ENCODE measurements around the gene APLP2.

APLP2 gene

DNA sequence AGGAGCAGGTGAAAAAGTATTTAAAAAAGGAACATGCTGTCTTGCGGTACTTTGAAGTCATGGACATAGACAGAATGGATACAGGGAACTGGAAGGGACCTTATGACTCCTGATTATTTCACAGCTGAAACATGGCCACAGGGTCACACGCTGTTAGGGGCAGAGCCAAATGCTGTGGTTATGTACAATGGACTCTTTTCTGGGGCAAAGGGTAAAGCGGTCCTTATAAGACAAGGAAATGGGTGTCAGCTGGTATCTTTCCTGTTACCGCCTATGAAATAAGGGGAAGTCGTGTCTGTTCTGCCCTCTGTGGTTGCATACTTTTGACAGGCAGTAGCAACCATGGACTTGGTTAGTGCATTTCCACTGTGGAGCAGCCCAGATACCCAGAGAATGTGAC lies 77.1 kb downstream of the APLP2 start:
- no peak for DNase-seq (ENCODE audit: low spot score)

DNA sequence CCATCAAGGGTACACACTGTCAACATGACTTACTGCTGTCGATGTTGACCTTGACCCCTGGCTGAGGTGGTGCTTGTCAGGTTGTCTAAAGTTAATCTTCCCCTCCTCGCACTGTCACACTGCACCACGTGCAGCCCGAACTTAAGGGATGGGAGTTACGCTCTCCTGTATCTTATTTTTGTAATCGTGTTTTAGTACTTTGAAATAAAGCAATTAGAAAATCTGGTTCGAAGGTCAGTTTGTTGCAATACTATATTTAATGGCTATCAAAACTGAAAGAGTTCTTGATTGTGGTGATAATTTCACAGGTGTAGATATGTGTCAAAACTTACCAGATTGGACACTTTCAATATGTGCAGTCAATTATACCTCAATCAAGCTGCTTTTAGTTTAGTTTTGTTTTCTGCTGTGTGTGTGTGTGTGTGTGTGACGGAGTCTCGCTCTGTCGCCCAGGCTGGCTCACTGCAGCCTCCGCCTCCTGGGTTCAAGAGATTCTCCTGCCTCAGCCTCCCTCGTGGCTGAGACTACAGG lies 79.2 kb downstream of the APLP2 start:
- no peak for DNase-seq (ENCODE audit: low spot score)

DNA sequence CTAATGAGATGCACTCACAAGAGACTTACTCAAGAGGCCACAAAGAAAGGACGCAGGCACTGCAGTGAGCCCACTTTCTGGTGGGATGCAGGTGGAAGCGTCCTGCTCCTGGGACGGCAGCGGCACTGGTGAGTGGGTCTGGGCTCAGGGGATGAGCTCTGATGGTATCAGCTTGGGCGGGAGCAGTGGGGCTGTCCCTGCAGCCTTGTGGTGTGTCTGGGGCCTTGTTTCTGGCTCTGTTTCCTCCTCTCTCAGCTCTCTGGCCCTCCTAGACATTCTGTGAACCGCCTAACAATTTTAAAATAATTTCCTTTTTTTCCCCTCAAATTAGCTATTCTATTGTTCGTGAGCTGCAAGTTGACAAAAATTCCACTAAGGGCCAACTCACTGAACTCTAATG lies 81.1 kb downstream of the APLP2 start:
- DNase-seq (ENCODE audit: low spot score) = no peak

DNA sequence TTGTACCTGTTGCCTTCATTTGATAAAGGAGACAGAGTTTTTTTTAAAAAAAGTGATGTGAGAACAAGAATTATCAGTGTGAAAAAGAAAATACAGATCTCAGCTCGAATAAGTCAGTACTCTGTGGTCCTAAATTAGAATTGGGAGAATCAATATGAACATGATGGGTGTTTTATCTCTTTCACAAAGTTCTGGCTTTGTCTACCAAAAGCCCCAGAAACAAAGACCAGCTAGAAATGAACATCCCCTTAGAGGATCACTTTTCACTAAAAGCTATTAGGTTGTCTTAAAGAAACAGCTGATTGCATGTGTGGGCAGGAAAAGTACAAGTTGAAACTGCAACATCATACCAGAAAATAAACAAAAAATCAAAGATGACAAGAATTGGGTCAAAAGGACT lies 81.5 kb downstream of the APLP2 start:
- DNase-seq (ENCODE audit: low spot score) = no peak

DNA sequence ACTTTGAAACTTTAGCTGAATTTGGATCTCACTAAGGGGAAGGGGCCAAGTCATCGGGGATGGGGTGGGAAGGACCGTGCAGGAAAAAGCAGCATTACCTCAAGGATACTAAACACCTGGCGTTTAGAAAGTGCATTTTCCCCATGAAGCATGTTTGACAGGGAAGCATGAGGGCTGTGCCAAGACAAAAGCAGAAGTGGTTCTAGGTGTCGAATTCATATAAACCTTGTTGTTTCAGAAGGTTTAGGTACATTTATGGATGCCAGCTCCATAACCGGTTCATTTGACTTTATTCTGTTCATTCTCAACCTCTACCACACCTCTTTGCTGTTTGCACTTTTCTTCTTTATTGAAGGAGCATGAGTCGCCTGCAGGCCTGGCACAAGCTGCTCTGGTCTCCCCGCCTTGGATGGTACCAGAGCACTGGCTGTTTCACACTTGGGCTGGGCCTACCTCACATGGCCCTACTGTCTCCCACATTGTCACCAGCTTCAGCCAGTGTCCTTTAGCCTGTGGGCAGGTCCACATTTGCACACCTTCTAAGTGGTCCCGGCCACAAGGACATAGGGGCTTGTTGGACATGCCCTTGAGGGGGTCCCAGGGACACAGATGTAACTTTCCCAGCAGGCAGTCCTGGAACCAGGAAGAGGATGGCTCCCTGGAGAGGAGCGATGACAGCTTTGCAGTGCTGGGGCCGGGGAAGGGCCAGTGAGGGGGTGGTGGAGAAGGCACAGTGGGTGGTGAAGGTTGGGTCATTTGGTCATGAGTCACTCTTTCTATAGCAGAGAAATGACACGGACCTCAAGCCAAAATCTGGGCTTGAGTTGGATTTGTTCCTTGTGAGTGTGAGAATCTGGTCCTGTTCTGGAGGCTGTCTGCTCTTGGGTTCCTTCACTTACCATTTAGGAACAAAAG lies 86.7 kb downstream of the APLP2 start:
- no peak for DNase-seq (ENCODE audit: low spot score)

DNA sequence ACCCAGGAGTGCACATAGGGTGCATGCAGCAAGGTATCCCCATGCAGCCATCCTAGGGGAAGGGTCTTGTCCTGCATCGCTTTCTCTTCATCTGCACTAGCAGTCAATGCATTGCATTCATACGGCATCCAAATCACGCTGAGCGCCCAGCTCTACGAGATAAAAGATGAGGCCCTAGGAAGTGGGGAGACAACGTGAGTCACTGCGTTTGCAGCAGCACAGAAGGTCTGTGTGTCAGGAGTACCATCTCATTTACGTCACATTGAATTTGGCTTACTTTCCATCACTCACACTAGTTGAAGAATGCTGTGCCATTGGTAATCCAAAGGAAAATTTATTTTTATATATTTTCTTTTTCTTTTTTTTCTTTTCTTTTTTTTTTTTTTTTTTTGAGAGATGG lies 87.4 kb downstream of the APLP2 start:
- no peak for DNase-seq (ENCODE audit: low spot score)

DNA sequence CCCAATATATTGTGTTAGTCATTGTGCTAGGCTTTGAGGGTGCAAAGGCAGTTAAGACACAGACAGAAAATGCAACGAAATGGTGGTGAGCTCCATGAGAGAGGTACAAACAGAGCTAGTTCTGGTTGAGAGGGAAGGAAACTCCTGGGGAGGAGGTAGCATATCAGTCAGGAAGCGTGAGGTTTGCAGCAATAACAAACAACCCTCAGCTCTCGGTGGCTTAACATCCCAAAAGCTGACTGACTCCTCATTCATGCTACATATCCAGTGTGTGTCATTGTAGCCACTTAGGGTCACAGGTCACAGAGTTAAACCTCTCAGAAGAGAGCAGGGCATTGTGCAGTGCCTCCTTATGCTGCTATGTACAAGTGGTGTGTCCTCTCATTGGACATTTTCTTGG lies 88.1 kb downstream of the APLP2 start:
- no peak for DNase-seq (ENCODE audit: low spot score)

DNA sequence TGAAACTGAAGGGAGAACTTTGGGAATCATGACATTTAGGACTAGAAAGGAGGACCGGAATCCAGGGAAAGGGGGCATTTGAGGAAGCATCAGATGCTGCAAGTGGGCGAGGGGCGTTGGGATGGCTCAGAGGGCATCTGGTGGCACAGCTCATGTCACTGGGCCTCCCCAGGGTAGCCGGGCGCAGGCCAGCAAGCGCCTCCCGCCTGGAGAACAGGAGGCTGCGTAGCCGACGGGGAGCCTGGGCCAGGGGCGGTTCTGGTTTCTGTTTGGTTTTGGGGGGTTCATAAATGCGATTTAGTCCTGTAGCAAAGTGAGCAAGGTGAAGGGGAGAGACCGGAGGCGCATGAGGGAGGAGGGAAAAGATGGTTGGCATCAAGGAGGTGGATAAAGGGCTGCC lies 89.4 kb downstream of the APLP2 start:
- no peak for DNase-seq (ENCODE audit: low spot score)

DNA sequence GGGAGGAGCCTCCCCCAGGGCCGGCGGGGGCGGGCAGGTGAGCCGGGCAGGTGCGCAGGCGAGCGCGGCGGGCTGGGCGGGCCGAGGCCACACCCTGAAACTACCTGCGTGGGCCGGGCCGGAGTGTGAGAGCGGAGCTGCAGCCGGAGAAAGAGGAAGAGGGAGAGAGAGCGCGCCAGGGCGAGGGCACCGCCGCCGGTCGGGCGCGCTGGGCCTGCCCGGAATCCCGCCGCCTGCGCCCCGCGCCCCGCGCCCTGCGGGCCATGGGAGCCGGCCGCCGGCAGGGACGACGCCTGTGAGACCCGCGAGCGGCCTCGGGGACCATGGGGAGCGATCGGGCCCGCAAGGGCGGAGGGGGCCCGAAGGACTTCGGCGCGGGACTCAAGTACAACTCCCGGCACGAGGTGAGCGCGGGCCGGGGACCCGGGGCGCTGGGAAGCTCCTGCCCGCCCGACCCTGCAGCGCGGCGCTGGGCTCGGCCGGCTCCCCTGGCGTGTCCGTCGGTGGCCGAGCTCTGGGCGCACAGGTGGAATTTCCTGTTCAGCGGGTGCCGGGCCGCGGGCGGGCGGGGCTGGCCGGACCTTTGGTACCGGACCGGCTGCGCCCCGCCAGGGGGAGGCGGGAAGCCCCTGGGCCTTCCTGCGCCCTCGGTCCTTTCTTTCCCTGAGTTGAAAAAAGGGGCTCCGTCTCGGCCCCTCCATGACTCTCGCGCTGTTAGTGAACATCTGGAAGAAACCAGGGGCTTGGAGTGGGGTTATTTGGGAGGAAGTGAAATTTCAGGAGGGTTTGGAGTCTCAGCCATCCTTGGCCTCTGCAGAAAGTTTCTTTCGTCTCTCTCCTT lies 90.2 kb downstream of the APLP2 start, which contains the start of gene ST14:
TSS of gene ST14 (plus strand) at position 126 of the 841 bp plus-strand sequence. CDS start at position 324, 198 bp downstream.
- DNase-seq (ENCODE audit: low spot score) = no peak

DNA sequence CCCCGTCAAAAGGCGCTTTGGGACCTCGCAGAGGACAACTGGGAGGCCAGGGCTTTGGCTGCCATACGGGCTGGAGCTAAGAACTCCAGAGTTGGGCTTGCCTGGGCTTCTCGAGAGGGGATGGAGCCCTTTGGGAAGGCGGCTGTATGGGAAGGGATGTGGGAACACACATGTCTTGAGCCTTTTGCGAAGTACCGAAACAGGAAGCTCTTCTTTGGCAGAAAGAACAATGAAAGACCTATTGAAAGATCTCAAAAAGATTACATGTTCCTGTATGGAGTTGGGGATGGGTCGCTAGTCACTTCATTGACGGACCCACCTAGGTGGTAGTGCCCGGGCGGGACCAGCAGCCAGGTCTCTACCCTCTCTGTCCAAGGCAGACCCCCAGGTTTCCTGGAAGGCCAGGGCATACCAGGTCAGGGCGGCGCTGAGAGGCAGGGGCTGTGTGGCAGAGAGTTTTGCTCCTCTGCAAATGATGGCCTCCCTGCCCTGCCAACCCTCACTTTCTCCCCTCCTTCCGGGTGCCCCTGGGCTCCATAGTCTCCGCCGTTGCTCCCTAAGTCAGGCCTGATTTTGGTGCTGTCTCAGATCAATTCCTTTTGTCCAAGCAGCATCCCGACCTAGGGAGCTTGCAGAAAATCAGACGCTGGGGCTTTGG lies 90.9 kb downstream of the APLP2 start:
- no peak for DNase-seq (ENCODE audit: low spot score)

DNA sequence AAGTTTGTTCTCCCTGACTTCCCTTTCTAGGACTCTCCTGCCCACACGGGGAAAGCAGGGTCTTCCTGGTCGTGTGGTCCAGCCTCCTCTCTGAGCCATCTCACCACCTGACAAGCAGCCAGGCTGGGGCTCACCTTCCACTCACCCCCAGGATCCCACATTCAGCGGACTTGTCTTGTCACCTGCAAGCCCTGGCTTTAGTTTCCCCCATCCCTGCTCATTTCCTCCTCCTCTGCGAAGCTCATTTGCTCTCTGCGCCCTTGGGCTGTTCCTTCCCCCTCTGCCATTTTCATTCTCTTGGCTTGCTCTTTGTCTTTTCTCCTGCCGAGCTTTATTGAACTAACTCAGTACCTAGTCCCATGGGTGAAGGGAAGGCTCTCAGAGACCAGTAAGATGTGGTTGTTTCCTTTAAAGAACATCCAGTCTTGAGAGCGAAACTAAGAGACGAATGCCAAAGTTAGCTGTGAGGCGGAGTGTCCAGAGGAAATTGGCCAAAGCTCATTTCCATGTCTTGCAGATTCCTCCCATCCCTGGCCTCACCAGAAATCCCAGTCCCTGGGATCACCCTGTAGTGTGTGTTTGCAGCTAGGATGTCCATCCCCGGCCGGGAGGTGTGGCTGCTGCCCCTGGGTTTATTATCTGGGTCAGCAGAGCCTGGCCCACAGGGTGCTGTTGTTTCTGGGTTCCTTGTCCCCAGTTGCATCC lies 91.9 kb downstream of the APLP2 start:
- no peak for DNase-seq (ENCODE audit: low spot score)

DNA sequence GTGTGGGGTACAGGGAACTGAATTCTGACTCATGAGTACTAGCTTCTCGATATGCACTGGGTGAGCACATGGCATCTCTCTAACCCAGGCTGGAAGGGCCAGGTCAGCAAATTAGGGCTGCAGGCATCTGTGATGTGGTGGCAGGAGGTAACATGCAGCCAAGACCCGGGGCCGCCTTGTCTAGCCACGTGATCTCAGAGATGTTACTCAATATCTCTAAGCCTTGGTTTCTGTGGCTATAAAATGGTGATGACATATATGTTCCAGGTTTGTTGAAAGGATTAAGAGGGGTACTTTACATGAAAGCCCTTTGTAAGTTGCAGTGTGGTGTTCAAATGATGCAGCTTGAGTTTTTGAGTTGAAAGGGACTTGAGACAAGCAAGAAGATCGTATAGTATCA lies 93.0 kb downstream of the APLP2 start:
- no peak for DNase-seq (ENCODE audit: low spot score)

DNA sequence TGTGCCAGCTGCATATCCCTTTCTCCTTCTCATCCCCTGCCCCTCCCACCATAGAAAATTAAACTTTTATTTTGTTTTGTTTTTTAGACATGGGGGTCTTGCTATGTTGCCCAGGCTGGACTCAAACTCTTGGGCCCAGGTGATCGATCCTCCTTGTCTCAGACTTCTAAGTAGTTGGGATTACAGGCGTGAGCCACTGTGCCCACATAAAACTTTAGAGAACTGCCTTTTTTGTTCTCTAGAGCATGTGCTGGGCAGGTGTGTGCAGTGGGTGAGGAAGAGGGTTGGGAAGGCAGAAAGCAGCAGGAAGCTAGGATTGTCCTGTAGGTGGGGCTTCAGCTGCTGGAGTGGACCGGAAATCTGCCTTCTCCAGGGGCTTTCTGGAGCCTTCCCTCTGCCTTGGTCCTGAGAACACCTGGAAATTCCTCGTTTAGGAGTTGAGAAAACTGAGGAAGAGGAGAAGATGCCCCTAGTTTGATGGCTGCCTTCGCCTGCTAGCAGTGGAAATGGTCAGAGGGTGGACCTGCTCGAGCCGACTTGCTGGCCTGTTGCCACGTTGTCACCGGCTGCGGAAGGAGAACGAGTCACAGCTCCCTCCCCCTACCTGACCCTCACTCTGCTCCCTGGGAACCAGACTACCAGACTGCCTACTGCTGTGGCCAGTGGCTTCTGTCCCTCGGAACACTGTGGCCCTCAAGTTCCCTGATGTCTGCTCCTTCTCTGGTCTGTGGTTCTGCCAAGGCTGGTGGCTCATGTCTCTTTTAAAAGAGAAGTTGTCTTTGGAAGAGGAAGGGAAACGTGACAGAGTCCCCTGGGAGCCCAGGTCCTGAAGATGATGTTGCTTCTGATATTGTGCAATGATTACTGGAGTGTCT lies 93.9 kb downstream of the APLP2 start:
- no peak for DNase-seq (ENCODE audit: low spot score)

DNA sequence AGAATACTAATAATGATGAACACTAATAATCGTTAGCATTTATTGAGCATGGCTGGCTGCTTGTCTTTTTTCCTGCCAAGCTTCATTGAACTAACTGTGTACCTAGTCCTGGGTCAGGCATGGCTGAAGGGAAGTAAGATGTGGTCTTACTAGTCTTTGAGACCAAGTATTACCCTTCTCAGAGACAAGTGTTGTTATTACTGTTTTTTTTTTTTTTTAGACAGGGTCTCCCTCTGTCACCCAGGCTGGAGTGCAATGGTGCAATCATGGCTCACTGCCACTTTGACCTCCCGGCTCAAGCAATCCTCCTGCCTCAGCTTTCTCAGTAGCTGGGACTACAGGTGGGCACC lies 94.5 kb downstream of the APLP2 start:
- DNase-seq (ENCODE audit: low spot score) = no peak

DNA sequence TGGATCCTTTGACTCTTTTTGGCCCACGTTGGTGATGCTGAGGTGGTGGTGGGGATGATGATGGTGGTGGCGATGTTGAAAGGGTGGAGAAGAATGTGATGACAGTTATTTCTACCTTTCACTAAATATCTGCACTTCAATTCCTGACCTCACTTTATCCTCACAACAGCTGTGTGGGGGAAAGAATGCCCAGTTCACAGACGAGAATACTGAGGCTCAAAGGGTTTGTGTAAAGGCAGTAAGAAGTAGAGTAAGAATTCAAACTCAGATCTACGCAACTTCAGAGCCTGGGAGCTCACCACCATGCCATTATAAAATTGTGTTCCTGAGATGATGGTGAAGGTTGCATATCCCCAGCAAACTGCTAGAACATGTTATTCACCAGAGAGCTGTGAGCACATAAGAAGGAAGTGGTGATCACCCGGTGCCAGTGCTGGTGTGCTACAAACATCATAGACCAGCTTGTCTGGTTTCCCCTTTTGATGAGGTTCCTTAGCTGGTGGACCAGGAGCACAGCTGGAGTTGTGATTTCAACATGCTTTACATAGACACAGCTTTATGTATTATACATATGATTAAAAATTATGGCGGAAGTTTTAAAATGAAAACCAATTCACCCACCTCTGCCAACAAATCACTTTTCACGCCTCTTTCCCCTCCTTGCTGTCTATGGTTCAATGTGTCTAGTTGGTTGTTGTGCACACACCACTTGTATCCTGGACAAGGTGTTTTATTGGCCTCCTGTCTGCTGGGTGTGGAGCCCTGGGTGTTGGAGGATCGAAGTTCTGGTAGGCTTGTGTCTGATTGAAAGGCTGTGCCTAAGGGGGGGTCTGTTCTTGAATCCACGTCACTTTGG lies 96.1 kb downstream of the APLP2 start:
- DNase-seq (ENCODE audit: low spot score) = no peak

DNA sequence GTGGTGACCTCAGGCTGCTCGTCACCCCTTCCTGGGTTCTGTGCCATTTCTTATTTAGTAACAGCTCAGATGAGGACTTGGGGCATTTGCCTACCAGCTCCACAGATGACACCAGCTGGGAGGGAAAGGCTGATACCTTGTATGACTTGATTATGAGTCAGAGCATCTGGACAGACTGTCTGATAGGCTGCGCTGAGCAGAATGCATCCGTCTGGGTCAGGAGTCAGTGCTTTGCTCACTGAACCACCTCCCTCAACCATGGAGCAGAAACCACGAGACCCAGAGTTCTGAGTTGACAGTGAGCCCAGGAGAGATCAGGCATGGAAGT lies 96.7 kb downstream of the APLP2 start:
- DNase-seq (ENCODE audit: low spot score) = no peak

DNA sequence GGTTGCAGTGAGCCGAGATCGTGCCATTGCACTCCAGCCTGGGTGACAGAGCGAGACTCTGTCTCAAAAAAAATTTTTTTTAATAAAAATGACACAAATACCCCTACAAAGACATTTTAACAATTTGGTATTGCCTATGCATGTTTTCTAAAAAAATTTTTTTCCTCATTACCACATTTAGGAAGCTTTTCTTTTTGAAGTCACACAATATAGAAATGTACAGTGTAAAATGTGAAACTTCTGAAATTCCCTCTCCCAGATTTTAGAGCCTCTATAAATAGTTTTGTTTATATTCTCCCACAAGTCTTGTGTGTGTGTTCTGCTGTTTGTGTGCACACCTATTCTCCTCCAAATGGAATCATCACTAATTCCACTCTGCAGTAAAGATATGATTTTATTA lies 97.5 kb downstream of the APLP2 start:
- no peak for DNase-seq (ENCODE audit: low spot score)

DNA sequence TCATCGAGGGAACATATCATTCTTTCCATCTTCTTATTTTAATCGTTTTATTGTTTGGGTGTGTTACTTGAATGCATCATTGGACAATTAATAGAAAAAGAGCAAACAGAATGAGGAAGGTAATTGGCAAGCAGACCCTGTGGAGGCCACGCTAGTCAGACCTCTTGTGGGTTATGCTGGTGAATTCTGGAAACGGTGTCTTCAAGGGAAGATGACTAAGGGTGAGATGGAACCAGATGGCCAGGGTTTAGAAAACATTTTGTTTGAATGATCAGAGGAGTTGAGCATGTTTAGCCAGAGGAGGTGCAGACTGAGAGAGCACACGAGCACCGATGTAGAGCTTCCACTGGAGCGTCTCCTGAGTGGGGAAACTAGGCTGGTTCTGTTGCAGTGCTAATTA lies 98.4 kb downstream of the APLP2 start:
- no peak for DNase-seq (ENCODE audit: low spot score)

DNA sequence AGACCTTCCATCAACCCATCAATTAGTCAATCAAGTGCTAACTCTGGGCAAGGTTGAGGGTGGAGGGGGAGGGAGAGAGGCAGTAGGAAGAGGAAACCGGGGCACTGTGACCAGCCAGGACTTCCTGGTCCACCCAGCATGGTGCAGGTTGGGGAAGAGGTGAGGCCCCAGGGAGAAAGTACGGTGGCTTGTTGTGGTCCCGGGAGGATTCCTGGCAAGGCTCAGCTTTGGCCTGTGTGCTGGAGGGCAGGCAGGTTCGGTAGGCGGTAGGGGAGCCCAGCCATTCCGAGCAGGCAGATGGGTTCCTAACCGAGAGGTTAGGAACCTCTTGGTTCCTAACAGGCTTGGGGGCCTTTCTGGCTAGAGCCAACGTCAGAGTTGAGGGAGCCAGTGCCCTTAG lies 100.7 kb downstream of the APLP2 start:
- no peak for DNase-seq (ENCODE audit: low spot score)

DNA sequence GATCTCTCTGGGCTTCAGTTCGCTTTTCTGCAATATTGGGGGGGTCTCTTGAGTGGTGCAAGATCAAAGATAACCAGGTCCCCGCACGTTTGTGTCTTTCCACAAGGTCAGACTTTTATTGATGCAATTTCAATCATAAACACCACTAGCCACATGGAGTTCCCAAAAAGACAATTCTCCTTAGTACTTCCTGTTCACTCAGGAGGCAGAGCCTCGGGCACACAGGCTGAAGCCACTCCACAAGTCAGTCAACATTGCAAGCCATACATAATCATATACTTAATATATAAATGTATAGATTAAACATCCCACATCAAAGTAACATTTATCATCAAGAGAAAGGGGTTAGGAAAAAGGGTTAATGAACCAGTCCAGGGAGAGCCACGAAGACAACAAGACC lies 101.8 kb downstream of the APLP2 start:
- DNase-seq (ENCODE audit: low spot score) = no peak
